ENCODE data around the gene ALX1.

DNA sequence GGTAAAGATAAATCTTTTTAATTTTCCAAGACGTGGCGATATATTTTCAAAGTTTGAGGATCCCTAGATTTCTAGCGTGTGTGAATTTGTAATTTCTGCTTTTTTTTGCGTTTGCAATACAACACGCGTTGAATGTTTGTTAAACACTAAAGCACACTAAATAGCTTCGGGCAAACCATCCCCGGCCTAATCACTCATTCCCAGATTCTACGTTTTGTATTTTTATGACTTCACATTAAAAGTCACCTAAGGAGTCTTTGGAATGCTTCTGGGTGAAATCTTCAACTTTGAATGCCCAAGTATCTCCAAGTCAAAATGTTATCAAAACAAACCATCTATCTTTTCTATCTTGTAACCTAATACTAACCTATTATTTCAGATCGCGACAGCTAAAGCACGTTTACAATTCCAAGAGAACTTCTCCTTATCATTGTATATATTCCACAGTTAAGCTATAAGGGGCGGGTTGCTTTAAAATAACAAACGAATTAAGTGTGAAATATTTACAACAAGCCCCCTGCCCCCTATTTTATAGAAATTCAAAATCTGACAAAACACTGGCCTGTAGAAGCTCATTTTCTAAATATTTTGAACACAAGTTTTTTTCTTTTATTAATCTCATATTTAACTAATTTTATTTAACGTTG, 1.1 kb downstream of the ALX1 start:
- TF ChIP-seq, protein P1, sequence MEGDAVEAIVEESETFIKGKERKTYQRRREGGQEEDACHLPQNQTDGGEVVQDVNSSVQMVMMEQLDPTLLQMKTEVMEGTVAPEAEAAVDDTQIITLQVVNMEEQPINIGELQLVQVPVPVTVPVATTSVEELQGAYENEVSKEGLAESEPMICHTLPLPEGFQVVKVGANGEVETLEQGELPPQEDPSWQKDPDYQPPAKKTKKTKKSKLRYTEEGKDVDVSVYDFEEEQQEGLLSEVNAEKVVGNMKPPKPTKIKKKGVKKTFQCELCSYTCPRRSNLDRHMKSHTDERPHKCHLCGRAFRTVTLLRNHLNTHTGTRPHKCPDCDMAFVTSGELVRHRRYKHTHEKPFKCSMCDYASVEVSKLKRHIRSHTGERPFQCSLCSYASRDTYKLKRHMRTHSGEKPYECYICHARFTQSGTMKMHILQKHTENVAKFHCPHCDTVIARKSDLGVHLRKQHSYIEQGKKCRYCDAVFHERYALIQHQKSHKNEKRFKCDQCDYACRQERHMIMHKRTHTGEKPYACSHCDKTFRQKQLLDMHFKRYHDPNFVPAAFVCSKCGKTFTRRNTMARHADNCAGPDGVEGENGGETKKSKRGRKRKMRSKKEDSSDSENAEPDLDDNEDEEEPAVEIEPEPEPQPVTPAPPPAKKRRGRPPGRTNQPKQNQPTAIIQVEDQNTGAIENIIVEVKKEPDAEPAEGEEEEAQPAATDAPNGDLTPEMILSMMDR (IDR thresholded peaks at IDR 0.05) = no peak
- TF ChIP-seq EP300 (IDR thresholded peaks at IDR 0.05) (no peak), POLR2A (IDR thresholded peaks at IDR 0.05; ENCODE audit: low read depth) (no peak), POLR2AphosphoS5 (IDR thresholded peaks at IDR 0.05) (no peak)
